Muscle of arm (tissue), 12 donors: ENCODE results near the gene FECH. TPM values are rescaled to one million over a fixed set of nuclear protein-coding genes. Genes with fewer than 3 reads are reported as not detected.

ENCODE experiments used
- DNase-seq: peaks from one replicate; pipeline ENCODE4 v3.0.0-alpha.2; 2013
- polyA plus RNA-seq, 12 donors: library from polyadenylated mRNA; unstranded; fragments of 120-200 nt; gene quantifications; one replicate each; pipeline ENCODE4 v1.2.1, GENCODE V29; 2013; ENCODE audit not compliant: insufficient read length in 12 of 12

Gene FECH
- polyA plus RNA-seq, 12 donors: 15.7 to 37.5 (median 20.3) TPM; not detected in 1

GRCh38 chr18:57584444-57584843 is 2.1 kb downstream of the FECH start:
- DNase-seq: no peak

GRCh38 chr18:57583297-57583835 is 3.1 kb downstream of the FECH start:
- no peak for DNase-seq

GRCh38 chr18:57581301-57581934 is 5.1 kb downstream of the FECH start:
- no peak for DNase-seq

DNA sequence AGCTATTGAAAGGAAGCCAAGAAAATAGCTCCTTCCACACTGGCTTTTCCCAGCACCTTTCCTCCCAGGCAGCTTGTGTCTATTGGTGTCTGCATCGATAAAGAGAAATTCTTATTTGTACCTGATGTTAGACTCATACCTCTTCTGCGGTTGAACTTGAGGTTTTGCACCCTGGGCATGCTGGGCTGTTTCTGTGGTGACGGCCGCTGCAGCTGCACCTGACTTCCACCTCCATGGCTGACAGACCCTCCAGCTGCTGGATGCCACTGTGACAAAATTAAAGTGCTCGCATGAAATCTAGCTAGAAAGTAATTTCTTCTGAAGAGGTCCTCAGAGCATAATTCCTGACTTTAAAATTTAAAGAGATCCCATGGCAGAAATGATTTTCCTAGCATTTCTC is 6.6 kb downstream of the FECH start:
- no peak for DNase-seq

GRCh38 chr18:57576316-57576715 is 10.2 kb downstream of the FECH start:
- no peak for DNase-seq

DNA sequence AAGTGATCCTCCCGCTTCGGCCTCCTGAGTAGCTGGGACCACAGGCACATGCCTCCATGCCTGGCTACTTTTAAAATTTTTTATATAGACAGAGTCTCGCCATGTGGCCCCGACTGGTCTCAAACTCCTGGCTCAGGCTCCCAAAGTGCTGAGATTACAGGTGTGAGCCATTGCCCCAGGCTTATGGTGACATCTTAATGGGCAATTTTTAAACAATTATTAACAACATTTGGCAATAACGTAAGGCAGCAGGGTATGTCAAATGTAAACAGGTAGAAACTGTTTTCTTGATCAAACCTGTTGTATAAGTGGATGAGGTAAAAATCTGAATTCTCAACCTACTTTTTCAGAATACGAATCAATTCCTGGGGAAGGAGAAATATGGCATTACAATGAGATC is 11.0 kb downstream of the FECH start:
- no peak for DNase-seq

DNA sequence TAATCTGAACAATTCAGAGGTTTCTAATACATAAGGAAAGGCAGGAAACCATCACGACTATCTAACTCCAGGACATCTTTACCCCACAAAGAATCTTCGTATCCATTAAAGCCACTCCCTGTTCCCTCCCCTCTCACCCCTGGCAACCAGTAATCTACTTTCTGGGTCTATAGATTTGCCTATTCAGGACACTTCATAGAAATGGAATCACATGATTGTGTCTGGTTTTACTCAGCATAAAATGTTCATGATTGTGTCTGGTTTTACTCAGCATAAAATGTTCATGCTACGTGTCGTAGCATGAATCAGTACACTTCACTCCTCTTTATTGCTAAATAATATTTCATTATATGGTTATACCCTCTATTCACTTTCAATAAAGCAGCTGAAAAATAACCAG is 11.6 kb downstream of the FECH start:
- no peak for DNase-seq

DNA sequence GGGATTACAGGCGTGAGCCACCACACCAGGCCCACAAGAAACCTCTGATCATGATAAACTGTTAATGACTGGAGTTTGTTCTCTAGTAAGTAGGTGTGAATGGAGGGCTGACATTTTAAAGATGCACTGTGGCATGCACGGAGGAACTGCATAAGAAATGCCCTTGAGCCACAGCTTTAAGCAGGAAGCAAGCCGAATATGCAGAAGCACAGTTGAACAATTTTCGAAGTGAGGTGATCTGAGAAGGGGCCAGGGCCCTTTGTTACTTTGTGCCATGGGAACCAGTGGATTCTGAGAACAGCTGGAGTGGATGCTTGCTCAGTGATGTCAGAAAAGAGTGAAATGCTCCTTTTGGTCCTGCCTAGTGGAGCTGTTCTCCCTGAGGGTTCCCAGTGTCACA is 16.3 kb downstream of the FECH start:
- DNase-seq: no peak

GRCh38 chr18:57569133-57569532 is 17.4 kb downstream of the FECH start:
- no peak for DNase-seq

GRCh38 chr18:57561728-57562423 is 24.6 kb downstream of the FECH start:
- peak; percentile 48 for DNase-seq

- no peak for DNase-seq
Observed at GRCh38 chr18:57561261-57561660, 25.2 kb downstream of the FECH start.

DNA sequence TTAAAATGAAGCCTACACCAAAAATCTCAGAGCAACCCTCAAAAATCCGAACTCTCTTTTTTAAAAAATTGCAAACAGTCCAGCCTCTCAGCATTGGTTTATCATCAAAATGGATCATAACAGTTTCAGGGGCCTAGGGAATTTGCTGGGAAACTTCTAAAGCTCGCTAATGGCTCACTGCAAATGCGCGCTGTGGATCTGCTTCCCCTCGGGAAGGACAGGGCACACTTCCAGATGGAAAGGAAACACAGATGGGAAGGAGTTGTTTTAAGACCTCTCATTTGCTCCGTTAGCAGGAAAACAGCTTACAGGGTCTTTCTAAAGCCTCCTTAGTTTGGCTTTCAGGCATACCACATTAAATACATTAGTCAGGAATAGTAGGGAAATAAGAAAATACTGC is 27.2 kb downstream of the FECH start:
- DNase-seq: peak; percentile 83

- DNase-seq: no peak
Observed at GRCh38 chr18:57555134-57555533, 31.4 kb downstream of the FECH start.

DNA sequence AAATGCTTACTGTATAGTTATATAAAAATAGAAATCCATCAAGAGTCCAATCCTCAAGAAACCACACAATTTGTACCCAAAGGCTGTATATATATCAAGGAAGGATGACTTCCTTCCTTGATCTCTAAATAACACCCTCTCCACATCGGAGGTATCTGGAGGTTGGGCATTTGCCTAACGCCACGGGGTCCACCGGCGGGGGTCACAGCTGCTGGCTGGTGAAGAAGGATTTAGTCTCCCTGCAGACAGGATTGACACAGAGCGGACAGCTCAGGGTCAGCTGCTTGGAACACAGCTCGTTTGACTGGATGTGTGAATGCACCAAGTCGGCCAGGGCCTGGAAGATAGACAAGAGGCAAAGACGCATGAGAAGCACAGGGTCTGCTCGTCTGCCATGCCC is 36.0 kb downstream of the FECH start:
- DNase-seq: no peak

DNA sequence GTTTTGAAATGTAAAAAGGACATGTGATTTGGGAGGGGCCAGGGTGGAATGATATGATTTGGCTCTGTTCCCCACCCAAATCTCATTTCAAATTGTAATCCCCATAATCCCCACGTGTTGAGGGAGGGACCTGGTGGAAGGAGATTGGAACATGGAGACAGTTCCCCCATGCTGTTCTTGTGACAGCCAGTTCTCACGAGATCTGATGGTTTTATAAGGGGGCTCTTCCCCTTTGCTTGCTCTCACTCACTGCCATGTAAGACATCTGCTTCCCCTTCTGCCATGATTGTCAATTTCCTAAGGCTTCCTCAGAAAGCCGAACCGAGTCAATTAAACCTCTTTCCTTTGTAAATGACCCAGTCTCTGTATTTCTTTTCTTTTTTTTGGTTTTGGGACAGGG is 39.2 kb downstream of the FECH start:
- no peak for DNase-seq

- DNase-seq: no peak
Observed at GRCh38 chr18:57544936-57545660, 41.4 kb downstream of the FECH start.

- no peak for DNase-seq
Observed at GRCh38 chr18:57543560-57543959, 42.9 kb downstream of the FECH start.

GRCh38 chr18:57542812-57543427 is 43.6 kb downstream of the FECH start:
- DNase-seq: no peak

DNA sequence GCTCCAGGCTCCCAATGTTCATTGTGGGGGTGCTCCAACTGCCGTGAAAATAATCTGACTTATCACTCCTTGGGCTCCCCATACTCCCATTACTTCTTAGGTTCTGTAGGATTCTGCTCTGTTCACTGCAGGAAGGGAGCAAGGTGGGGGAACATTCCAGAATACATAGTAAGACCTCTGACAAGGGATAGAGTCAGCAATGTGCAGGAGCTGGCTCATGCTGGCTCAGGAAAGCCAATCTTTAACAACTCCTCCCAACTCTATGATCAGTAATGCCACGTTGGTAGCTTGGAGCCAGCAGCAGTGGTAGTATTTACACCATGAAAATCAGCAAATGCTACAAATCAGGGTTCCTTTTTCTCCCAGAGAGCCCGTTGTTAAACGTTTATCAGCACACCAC is 44.4 kb downstream of the FECH start:
- no peak for DNase-seq

DNA sequence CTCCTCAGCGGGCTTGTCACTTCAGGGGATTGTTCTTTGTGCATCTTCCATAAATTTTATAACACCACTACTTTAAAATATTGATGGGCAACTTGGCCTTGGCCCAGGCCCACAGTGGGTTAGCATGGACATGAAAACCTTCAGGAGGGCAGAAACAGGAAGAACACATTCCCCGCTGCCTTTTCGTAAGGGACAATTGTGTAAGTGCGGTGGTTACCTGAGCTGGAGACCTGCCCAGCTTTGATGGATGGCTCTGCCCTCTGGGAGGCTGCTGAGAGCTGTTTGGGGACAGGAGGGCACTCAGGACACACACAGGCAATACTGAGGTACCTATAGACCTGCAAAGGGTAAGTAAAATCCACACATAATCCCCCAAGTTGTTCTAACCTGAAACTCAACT is 46.8 kb downstream of the FECH start:
- DNase-seq: no peak

DNA sequence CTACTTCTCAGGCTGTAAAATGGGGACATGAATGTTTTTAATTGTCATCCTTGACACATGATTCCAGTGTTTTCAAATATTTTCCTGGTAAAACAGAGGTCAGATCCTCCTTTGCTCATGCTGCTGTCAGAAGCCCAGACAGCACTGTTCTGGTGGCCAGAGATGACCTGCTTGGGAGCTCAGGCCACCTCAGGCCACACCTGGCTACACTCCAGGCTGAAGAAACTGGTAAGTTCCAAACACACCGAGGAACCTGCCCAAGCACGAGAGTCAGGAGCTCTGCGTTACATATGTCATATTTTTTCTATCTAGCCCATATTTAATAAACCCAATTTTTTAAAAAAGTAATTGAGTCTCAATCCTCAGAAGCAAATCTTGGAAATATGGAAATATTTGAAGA is 47.9 kb downstream of the FECH start:
- DNase-seq: no peak

- DNase-seq: no peak
Observed at GRCh38 chr18:57534511-57534909, 52.0 kb downstream of the FECH start.
